Astrocyte (in vitro differentiated cells and primary cell): ENCODE results near the gene BRF1. TPM values are rescaled to one million over a fixed set of nuclear protein-coding genes. Genes with fewer than 3 reads are reported as not detected.

Experiments
- DNase-seq: peaks from one replicate; pipeline ENCODE4 v3.0.0-alpha.2; 2010; ENCODE audit warnings: low read depth
- FAIRE-seq: peaks from 2 replicates; lab custom pipeline; 2011; peaks lifted over from hg19 to GRCh38; lab: Jason Lieb, UNC
- H2AFZ ChIP-seq: 2 replicates; pipeline ENCODE4 v1.6.0; 2012; ENCODE audit warnings: low read depth, low read length, inconsistent platforms
- H3K27ac ChIP-seq: 2 replicates; pipeline ENCODE4 v1.5.1; 2011; ENCODE audit warnings: low read depth, low read length, inconsistent platforms
- H3K27me3 ChIP-seq: 2 replicates; pipeline ENCODE4 v1.6.0; 2011; ENCODE audit warnings: low read length, inconsistent platforms; ENCODE audit not compliant: insufficient read depth
- H3K36me3 ChIP-seq: 2 replicates; pipeline ENCODE4 v1.5.1; 2011; ENCODE audit warnings: low read length, inconsistent platforms; ENCODE audit not compliant: insufficient read depth
- H3K4me1 ChIP-seq: 2 replicates; pipeline ENCODE4 v1.5.1; 2011; ENCODE audit warnings: low read length, inconsistent platforms; ENCODE audit not compliant: insufficient read depth
- H3K4me2 ChIP-seq: 2 replicates; pipeline ENCODE4 v1.6.0; 2012; ENCODE audit warnings: low read length, inconsistent platforms
- H3K4me3 ChIP-seq: 2 replicates; pipeline ENCODE4 v1.5.1; 2011; ENCODE audit warnings: low read depth, mild to moderate bottlenecking, low read length, inconsistent platforms; ENCODE audit not compliant: insufficient read depth
- H3K79me2 ChIP-seq: 2 replicates; pipeline ENCODE4 v1.6.0; 2012; ENCODE audit warnings: mild to moderate bottlenecking, low read length, inconsistent platforms; ENCODE audit not compliant: insufficient read depth
- H3K9ac ChIP-seq: 2 replicates; pipeline ENCODE4 v1.6.0; 2012; ENCODE audit warnings: mild to moderate bottlenecking, low read length, inconsistent platforms
- H3K9me3 ChIP-seq: 2 replicates; pipeline ENCODE4 v1.5.1; 2012; ENCODE audit warnings: low read depth, mild to moderate bottlenecking, low read length, inconsistent platforms; ENCODE audit not compliant: insufficient read depth
- H4K20me1 ChIP-seq: 2 replicates; pipeline ENCODE4 v1.6.0; 2012; ENCODE audit warnings: low read length, inconsistent platforms; ENCODE audit not compliant: insufficient read depth
- H3K27ac Mint-ChIP-seq: one replicate; pipeline ENCODE4 v1.8.0; 2021; ENCODE audit warnings: mild to moderate bottlenecking, mixed read lengths; ENCODE audit not compliant: unreplicated experiment
- H3K27me3 Mint-ChIP-seq: one replicate; pipeline ENCODE4 v1.8.0; 2021; ENCODE audit warnings: low read depth, mixed read lengths; ENCODE audit not compliant: unreplicated experiment
- H3K36me3 Mint-ChIP-seq: one replicate; pipeline ENCODE4 v1.8.0; 2021; ENCODE audit warnings: low read depth, mixed read lengths; ENCODE audit not compliant: unreplicated experiment
- H3K4me1 Mint-ChIP-seq: one replicate; pipeline ENCODE4 v1.8.0; 2021; ENCODE audit warnings: low read depth, mixed read lengths; ENCODE audit not compliant: unreplicated experiment
- H3K4me3 Mint-ChIP-seq: one replicate; pipeline ENCODE4 v1.8.0; 2021; ENCODE audit warnings: mild to moderate bottlenecking, moderate library complexity, mixed read lengths; ENCODE audit not compliant: unreplicated experiment
- H3K9me3 Mint-ChIP-seq: one replicate; pipeline ENCODE4 v1.8.0; 2021; ENCODE audit warnings: mild to moderate bottlenecking, mixed read lengths; ENCODE audit not compliant: unreplicated experiment
- CTCF ChIP-seq: IDR thresholded peaks from 2 replicates; pipeline ENCODE4 v1.5.1; 2011; ENCODE audit warnings: low read depth, mild to moderate bottlenecking, inconsistent platforms, low read length, moderate library complexity; ENCODE audit not compliant: insufficient read depth
- EZH2 ChIP-seq: IDR thresholded peaks from 2 replicates; pipeline ENCODE4 v1.6.1; 2012; ENCODE audit warnings: mild to moderate bottlenecking, low read length, inconsistent platforms; ENCODE audit not compliant: insufficient read depth
- total RNA-seq: library from RNA; stranded (reverse); gene quantifications from 2 replicates; pipeline ENCODE4 v1.2.1, GENCODE V29; 2021

BRF1 gene
- total RNA-seq, 1 donor from 2014 or later = 20.5 TPM

DNA sequence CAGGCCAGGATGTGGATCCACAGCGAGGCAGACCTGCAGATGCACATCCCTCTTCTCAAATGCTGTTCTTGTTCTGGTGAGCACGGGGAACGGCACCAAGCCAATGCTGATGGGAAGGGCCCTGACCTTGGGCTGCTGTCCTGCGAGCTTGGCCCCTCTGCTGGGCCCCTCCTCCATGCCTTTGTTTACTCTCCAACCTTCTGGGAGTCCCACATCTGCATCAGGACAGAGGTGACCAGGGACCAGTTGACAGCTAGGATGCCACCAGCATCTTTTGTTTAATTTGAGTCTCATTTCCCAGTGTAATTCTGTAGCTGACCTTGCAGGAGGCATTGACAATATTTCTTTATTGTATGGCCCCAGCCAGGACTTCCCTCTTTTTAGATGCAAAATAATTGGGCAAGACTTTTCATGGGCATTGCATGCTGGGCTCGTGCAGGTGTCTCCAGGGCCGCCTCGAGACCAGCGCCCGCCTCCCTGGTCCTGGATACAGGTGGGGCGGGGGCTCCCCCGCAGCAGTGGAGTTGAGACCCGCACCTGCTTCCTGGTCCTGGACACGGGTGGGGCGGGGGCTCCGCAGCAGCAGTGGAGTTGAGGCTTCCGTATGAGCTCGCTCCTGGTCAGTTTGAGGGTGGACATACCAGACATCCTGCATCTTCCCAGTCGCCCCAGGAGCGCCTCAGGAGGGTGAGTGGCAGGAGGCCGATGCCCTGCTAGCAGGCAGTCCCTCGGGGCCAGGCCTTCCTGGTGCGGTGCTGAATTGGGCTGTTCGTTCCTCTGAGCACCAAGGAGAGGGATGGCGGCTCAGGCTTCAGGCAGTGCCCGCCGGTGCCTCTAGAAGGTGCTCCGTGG is 25.1 kb upstream of the BRF1 start:
- Histone ChIP-seq H3K36me3 (no peaks in the 10 kb centered on the region), H2AFZ (no peak overlapping the region), H3K79me2 (peaks cover 86% of the 10 kb centered on the region), H3K4me1 (peaks cover 20% of the 10 kb centered on the region), H3K27ac (no peak overlapping the region), H3K9ac (no peak overlapping the region), H3K4me3 (no peak overlapping the region), H3K4me2 (no peak overlapping the region), H3K9me3 (no peaks in the 10 kb centered on the region), H3K27me3 (no peaks in the 10 kb centered on the region), H4K20me1 (peaks cover 90% of the 10 kb centered on the region)
- H3K9me3 Mint-ChIP-seq = no peaks in the 10 kb centered on the region
- H3K27ac Mint-ChIP-seq = no peak overlapping the region
- no peak overlapping the region for H3K4me3 Mint-ChIP-seq
- H3K4me1 Mint-ChIP-seq = peaks cover 13% of the 10 kb centered on the region
- DNase-seq = no peak
- peaks cover 4% of the 10 kb centered on the region for H3K36me3 Mint-ChIP-seq
- FAIRE-seq = no peak
- no peaks in the 10 kb centered on the region for H3K27me3 Mint-ChIP-seq
- no peak for TF ChIP-seq EZH2
- no peak for TF ChIP-seq CTCF

- no peak overlapping the region for H3K4me3 Mint-ChIP-seq
- Histone ChIP-seq H3K36me3 (no peaks in the 10 kb centered on the region), H3K4me3 (no peak overlapping the region), H2AFZ (no peak overlapping the region), H3K4me2 (no peak overlapping the region), H4K20me1 (peaks cover 90% of the 10 kb centered on the region), H3K9ac (no peak overlapping the region), H3K9me3 (no peaks in the 10 kb centered on the region), H3K79me2 (peaks cover 86% of the 10 kb centered on the region), H3K27ac (no peak overlapping the region), H3K27me3 (no peaks in the 10 kb centered on the region), H3K4me1 (peaks cover 15% of the 10 kb centered on the region)
- no peaks in the 10 kb centered on the region for H3K27me3 Mint-ChIP-seq
- H3K36me3 Mint-ChIP-seq = peaks cover 4% of the 10 kb centered on the region
- no peaks in the 10 kb centered on the region for H3K9me3 Mint-ChIP-seq
- no peak overlapping the region for H3K27ac Mint-ChIP-seq
- TF ChIP-seq EZH2 (no peak), CTCF (no peak)
- DNase-seq (no peak), FAIRE-seq (no peak)
- peaks cover 11% of the 10 kb centered on the region for H3K4me1 Mint-ChIP-seq
Measured at GRCh38 chr14:105325303-105325702, 24.5 kb upstream of the BRF1 start.

GRCh38 chr14:105324871-105325270 is 24.1 kb upstream of the BRF1 start:
- Histone ChIP-seq H3K4me2 (no peak overlapping the region), H3K36me3 (no peaks in the 10 kb centered on the region), H3K9ac (no peak overlapping the region), H3K4me1 (peaks cover 13% of the 10 kb centered on the region), H2AFZ (no peak overlapping the region), H3K27me3 (no peaks in the 10 kb centered on the region), H3K79me2 (peaks cover 84% of the 10 kb centered on the region), H3K27ac (no peak overlapping the region), H3K4me3 (no peak overlapping the region), H4K20me1 (peaks cover 90% of the 10 kb centered on the region), H3K9me3 (no peaks in the 10 kb centered on the region)
- no peak overlapping the region for H3K27ac Mint-ChIP-seq
- no peak for FAIRE-seq
- no peaks in the 10 kb centered on the region for H3K9me3 Mint-ChIP-seq
- TF ChIP-seq EZH2 (no peak), CTCF (no peak)
- peaks cover 4% of the 10 kb centered on the region for H3K36me3 Mint-ChIP-seq
- H3K27me3 Mint-ChIP-seq = no peaks in the 10 kb centered on the region
- H3K4me3 Mint-ChIP-seq = no peak overlapping the region
- peaks cover 11% of the 10 kb centered on the region for H3K4me1 Mint-ChIP-seq
- no peak for DNase-seq
